Ishikawa (cell line): ENCODE data around the gene CAPZA3.
A peak's percentile ranks its signal among the peaks of the same experiment; 100 is the strongest.

Source experiments
- CEBPB ChIP-seq: IDR thresholded peaks from 2 replicates; pipeline ENCODE4 v1.6.1; 2012
- CREB1 ChIP-seq: IDR thresholded peaks from 2 replicates; pipeline ENCODE4 v1.6.1; 2012; ENCODE audit warnings: low read depth
- EGR1 ChIP-seq: IDR thresholded peaks from 2 replicates; pipeline ENCODE4 v1.6.1; 2012
- EP300 ChIP-seq: IDR thresholded peaks from 2 replicates; pipeline ENCODE4 v1.6.1; 2012; ENCODE audit warnings: borderline replicate concordance
- FOXM1 ChIP-seq: IDR thresholded peaks from 2 replicates; pipeline ENCODE4 v1.6.1; 2012; ENCODE audit warnings: low read depth, borderline replicate concordance
- NFIC ChIP-seq: IDR thresholded peaks from 2 replicates; pipeline ENCODE4 v1.6.1; 2012
- RAD21 ChIP-seq: IDR thresholded peaks from 2 replicates; pipeline ENCODE4 v1.6.1; 2012; ENCODE audit warnings: low read depth
- TAF1 ChIP-seq: IDR thresholded peaks from 2 replicates; pipeline ENCODE4 v1.6.1; 2012; ENCODE audit warnings: low read depth, mild to moderate bottlenecking
- TCF12 ChIP-seq: IDR thresholded peaks from 2 replicates; pipeline ENCODE4 v1.6.1; 2012; ENCODE audit warnings: low read depth
- TEAD4 ChIP-seq: IDR thresholded peaks from 2 replicates; pipeline ENCODE4 v1.6.1; 2012
- YY1 ChIP-seq: IDR thresholded peaks from 2 replicates; pipeline ENCODE4 v1.6.1; 2012; ENCODE audit warnings: low read depth
- ZBTB7A ChIP-seq: IDR thresholded peaks from 2 replicates; pipeline ENCODE4 v1.6.1; 2012; ENCODE audit warnings: low read depth
- TF ChIP-seq, protein P1 (sequence below): IDR thresholded peaks from 2 replicates; pipeline ENCODE4 v1.6.1; 2012
- TF ChIP-seq, protein P2 (sequence below): IDR thresholded peaks from 2 replicates; pipeline ENCODE4 v1.6.1; 2012
- TF ChIP-seq, protein P3 (sequence below): IDR thresholded peaks from 2 replicates; pipeline ENCODE4 v1.6.1; 2012; ENCODE audit warnings: low read depth, mild to moderate bottlenecking

CAPZA3 gene

DNA sequence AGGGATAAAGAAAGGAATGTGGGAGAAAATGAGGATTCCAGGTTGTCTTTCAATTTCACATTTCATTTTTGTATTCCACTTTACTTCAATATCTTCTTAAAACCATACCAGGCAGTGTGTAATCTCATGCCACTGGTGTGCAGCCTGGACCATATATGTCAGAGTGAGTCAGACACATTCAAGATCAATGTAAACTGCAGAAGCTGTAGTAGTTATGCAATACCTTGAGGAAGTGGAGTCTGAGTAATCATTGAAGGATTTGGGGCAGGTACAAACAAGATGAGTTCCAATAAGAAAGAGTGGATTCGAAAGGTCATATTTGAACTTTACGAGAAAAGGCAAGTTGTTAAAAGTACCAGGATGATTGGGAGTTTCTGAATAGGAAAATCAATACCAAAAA lies 14.2 kb upstream of the CAPZA3 start:
- TF ChIP-seq TCF12 (no peak), RAD21 (no peak), CEBPB (peak; percentile 42; the same call in 1 of the 2 replicates)

DNA sequence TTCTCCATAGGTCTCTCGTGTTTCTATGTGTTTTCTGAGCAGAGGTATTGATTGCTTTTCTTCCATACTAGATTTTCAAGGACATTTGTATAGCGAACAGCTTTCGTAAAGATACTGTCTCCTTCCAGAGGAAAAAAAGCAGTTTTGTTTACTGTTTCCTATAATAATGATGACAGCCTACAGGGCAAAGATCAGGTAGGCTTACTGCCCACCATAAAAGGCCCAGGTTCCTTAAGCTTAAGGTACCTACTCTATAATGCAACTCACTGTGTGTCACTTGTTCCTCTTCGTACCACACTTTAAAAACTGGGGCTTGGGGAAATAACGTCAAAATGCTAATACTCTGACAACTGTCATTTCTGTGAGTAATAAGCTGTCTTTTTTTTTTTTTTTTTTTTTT lies 6.8 kb upstream of the CAPZA3 start:
- TF ChIP-seq TEAD4 (no peak), TCF12 (no peak), ZBTB7A (no peak), FOXM1 (no peak), TAF1 (no peak), CEBPB (no peak), RAD21 (no peak), EP300 (no peak), NFIC (no peak), CREB1 (no peak), EGR1 (no peak)
- TF ChIP-seq, protein P1, sequence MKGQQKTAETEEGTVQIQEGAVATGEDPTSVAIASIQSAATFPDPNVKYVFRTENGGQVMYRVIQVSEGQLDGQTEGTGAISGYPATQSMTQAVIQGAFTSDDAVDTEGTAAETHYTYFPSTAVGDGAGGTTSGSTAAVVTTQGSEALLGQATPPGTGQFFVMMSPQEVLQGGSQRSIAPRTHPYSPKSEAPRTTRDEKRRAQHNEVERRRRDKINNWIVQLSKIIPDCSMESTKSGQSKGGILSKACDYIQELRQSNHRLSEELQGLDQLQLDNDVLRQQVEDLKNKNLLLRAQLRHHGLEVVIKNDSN = no peak
- TF ChIP-seq, protein P2, sequence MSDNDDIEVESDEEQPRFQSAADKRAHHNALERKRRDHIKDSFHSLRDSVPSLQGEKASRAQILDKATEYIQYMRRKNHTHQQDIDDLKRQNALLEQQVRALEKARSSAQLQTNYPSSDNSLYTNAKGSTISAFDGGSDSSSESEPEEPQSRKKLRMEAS = no peak
- TF ChIP-seq, protein P3, sequence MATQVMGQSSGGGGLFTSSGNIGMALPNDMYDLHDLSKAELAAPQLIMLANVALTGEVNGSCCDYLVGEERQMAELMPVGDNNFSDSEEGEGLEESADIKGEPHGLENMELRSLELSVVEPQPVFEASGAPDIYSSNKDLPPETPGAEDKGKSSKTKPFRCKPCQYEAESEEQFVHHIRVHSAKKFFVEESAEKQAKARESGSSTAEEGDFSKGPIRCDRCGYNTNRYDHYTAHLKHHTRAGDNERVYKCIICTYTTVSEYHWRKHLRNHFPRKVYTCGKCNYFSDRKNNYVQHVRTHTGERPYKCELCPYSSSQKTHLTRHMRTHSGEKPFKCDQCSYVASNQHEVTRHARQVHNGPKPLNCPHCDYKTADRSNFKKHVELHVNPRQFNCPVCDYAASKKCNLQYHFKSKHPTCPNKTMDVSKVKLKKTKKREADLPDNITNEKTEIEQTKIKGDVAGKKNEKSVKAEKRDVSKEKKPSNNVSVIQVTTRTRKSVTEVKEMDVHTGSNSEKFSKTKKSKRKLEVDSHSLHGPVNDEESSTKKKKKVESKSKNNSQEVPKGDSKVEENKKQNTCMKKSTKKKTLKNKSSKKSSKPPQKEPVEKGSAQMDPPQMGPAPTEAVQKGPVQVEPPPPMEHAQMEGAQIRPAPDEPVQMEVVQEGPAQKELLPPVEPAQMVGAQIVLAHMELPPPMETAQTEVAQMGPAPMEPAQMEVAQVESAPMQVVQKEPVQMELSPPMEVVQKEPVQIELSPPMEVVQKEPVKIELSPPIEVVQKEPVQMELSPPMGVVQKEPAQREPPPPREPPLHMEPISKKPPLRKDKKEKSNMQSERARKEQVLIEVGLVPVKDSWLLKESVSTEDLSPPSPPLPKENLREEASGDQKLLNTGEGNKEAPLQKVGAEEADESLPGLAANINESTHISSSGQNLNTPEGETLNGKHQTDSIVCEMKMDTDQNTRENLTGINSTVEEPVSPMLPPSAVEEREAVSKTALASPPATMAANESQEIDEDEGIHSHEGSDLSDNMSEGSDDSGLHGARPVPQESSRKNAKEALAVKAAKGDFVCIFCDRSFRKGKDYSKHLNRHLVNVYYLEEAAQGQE = no peak

DNA sequence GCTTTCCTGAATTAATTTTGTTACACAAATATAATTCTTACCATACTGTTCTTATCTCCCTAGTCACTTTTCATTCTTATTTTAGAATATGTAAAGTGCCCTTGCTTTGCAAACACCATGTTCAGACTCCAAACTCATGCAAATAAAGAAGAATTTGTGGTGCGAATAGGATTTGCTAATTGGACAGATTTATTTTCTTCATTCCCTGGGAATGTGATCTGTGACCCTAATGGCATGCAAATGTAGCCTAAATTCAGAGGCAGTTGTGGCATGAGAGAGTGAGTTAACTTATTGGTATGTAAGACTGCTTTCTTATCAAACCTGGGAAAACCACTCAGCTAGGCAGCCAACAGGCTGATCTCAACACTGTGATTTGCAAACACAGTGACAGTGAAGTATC lies 10.0 kb downstream of the CAPZA3 start:
- TF ChIP-seq CEBPB (no peak), FOXM1 (no peak), TCF12 (no peak), NFIC (no peak), CREB1 (no peak), TAF1 (no peak), TEAD4 (no peak), EP300 (no peak), RAD21 (no peak)
- TF ChIP-seq, protein P1 = no peak
- TF ChIP-seq, protein P2 = no peak
- TF ChIP-seq, protein P3 = no peak

DNA sequence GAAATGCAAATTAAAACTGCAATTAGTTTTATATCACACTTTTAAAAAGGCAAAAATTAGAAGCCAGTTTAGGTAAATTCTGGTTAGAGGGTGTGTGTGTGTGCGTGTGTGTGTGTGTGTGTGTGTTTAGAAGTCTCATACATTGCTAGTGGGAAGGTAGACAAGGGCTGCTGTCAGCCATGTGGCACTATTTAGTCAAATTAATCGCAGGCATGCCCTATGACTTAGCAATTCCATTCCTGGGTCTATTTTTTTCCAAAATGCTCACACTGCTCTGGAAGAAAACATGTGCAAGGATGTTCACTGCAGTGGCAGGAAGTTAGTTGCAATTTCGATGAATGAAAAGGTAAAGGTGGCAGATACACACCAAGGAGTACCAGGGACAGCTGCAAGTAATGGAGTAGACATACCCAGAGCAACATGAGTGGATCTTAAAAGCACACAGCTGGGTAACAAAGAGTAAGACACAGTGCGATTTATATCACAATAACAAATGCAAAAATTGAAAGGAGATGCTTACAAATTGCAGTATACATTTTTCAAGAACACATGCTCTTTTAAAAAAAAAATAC lies 11.6 kb downstream of the CAPZA3 start:
- TF ChIP-seq ZBTB7A = no peak
- TF ChIP-seq, protein P3 = no peak
- no peak for TF ChIP-seq TAF1
- no peak for TF ChIP-seq TCF12
- no peak for TF ChIP-seq FOXM1
- no peak for TF ChIP-seq TEAD4
- TF ChIP-seq, protein P1 = no peak
- TF ChIP-seq CREB1 = no peak
- TF ChIP-seq YY1 = no peak
- no peak for TF ChIP-seq EGR1
- no peak for TF ChIP-seq EP300
- no peak for TF ChIP-seq NFIC
